MCF 10A (cell line): ENCODE data around the gene AFAP1L2. TPM values are rescaled to one million over a fixed set of nuclear protein-coding genes. Genes with fewer than 3 reads are reported as not detected.

Experiments
- BruUV-seq: library from RNA; stranded (reverse); fragments of 400-500 nt; replicated peaks from 2 replicates; lab custom pipeline; 2021; lab: Mats Ljungman, UMichigan
- CTCF ChIA-PET: fragments of 300-600 bp; sonication (Branson Sonifier 250); formaldehyde crosslinking; extraction: SDS; loops from one replicate; lab custom pipeline; 2021; ENCODE audit warnings: antibody characterized with exemption, inconsistent platforms; lab: Yijun Ruan, JAX
- POLR2A ChIA-PET: fragments of 300-600, 350-650 bp; sonication (Branson Sonifier 250); formaldehyde crosslinking; extraction: SDS; loops from one replicate; lab custom pipeline; 2020; ENCODE audit warnings: antibody characterized with exemption, inconsistent platforms; lab: Yijun Ruan, JAX
- DNase-seq: peaks from one replicate; pipeline ENCODE4 v3.0.0-alpha.2; 2018; ENCODE audit not compliant: unreplicated experiment
- H3K27ac Mint-ChIP-seq: one replicate; pipeline ENCODE4 v1.8.0; 2022; ENCODE audit warnings: mild to moderate bottlenecking, low read depth, mixed read lengths; ENCODE audit not compliant: unreplicated experiment
- H3K27me3 Mint-ChIP-seq: one replicate; pipeline ENCODE4 v1.8.0; 2022; ENCODE audit warnings: mixed read lengths; ENCODE audit not compliant: insufficient read depth, unreplicated experiment
- H3K36me3 Mint-ChIP-seq: one replicate; pipeline ENCODE4 v1.8.0; 2022; ENCODE audit warnings: mild to moderate bottlenecking, moderate library complexity, mixed read lengths; ENCODE audit not compliant: insufficient read depth, unreplicated experiment
- H3K4me1 Mint-ChIP-seq: one replicate; pipeline ENCODE4 v1.8.0; 2022; ENCODE audit warnings: mixed read lengths; ENCODE audit not compliant: insufficient read depth, unreplicated experiment
- H3K4me3 Mint-ChIP-seq: one replicate; pipeline ENCODE4 v1.8.0; 2022; ENCODE audit warnings: mild to moderate bottlenecking, moderate library complexity, mixed read lengths; ENCODE audit not compliant: unreplicated experiment
- H3K9me3 Mint-ChIP-seq: one replicate; pipeline ENCODE4 v1.8.0; 2022; ENCODE audit warnings: mixed read lengths; ENCODE audit not compliant: unreplicated experiment
- CTCF ChIP-seq: fragments of 200-600 bp; IDR thresholded peaks from one replicate; pipeline ENCODE4 v1.8.0; 2022; ENCODE audit warnings: antibody characterized with exemption, mild to moderate bottlenecking; ENCODE audit not compliant: unreplicated experiment
- intact Hi-C: fragments of 100-400 bp; cut with micrococcal nuclease; formaldehyde crosslinking; loops from 2 replicates; pipeline ENCODE4 v1.14.1; 2022
- total RNA-seq: library from RNA; stranded (reverse); gene quantifications from 2 replicates; pipeline ENCODE4 v1.2.3, GENCODE V29; 2022

Gene AFAP1L2
- total RNA-seq, 1 experiment from 2014 or later: 5.8 TPM

GRCh38 chr10:114367351-114368056, 36.8 kb downstream of the AFAP1L2 start:
- Mint-ChIP-seq H3K4me1 (no peaks in the 10 kb centered on the region), H3K27ac (no peak overlapping the region), H3K9me3 (no peaks in the 10 kb centered on the region), H3K4me3 (no peak overlapping the region), H3K27me3 (no peaks in the 10 kb centered on the region), H3K36me3 (no peaks in the 10 kb centered on the region)
- CTCF ChIA-PET: no interaction called here
- POLR2A ChIA-PET: interaction anchor here (1.0 kb wide), 1 partner anchor 29 kb away, joined by 3 read pairs; no protein-coding TSS in a partner anchor
- no peak for DNase-seq
- TF ChIP-seq CTCF: no peak
- intact Hi-C loops: no loop called here
- no TSS peak for BruUV-seq

GRCh38 chr10:114364726-114365125, 39.6 kb downstream of the AFAP1L2 start:
- no peak overlapping the region for H3K4me3 Mint-ChIP-seq
- CTCF ChIA-PET: no interaction called here

GRCh38 chr10:114363745-114364454, 40.4 kb downstream of the AFAP1L2 start:
- H3K36me3 Mint-ChIP-seq: no peaks in the 10 kb centered on the region
- H3K27me3 Mint-ChIP-seq: no peaks in the 10 kb centered on the region
- H3K27ac Mint-ChIP-seq: no peak overlapping the region
- no TSS peak for BruUV-seq
- H3K4me3 Mint-ChIP-seq: no peak overlapping the region
- no peak for DNase-seq
- no peak for TF ChIP-seq CTCF
- no peaks in the 10 kb centered on the region for H3K9me3 Mint-ChIP-seq
- intact Hi-C loops: no loop called here
- H3K4me1 Mint-ChIP-seq: no peaks in the 10 kb centered on the region
- POLR2A ChIA-PET: no interaction called here
- CTCF ChIA-PET: no interaction called here

More at GRCh38 chr10:114364726-114365125, 39.6 kb downstream of the AFAP1L2 start:
- no peaks in the 10 kb centered on the region for H3K9me3 Mint-ChIP-seq
- POLR2A ChIA-PET: no interaction called here
- no peak for DNase-seq
- H3K4me1 Mint-ChIP-seq: no peaks in the 10 kb centered on the region
- H3K36me3 Mint-ChIP-seq: no peaks in the 10 kb centered on the region
- intact Hi-C loops: no loop called here
- no TSS peak for BruUV-seq
- no peak for TF ChIP-seq CTCF
- no peak overlapping the region for H3K27ac Mint-ChIP-seq
- H3K27me3 Mint-ChIP-seq: no peaks in the 10 kb centered on the region

GRCh38 chr10:114362826-114363355, 41.4 kb downstream of the AFAP1L2 start:
- no TSS peak for BruUV-seq
- POLR2A ChIA-PET: no interaction called here

More at GRCh38 chr10:114362826-114363355, 41.4 kb downstream of the AFAP1L2 start:
- no peak for DNase-seq
- TF ChIP-seq CTCF: no peak
- peaks cover under 1% of the 10 kb centered on the region for H3K4me1 Mint-ChIP-seq
- no peaks in the 10 kb centered on the region for H3K27me3 Mint-ChIP-seq
- no peak overlapping the region for H3K27ac Mint-ChIP-seq
- no peaks in the 10 kb centered on the region for H3K9me3 Mint-ChIP-seq
- intact Hi-C loops: no loop called here
- no peaks in the 10 kb centered on the region for H3K36me3 Mint-ChIP-seq
- CTCF ChIA-PET: no interaction called here
- H3K4me3 Mint-ChIP-seq: no peak overlapping the region
